B cell (primary cell): ENCODE measurements around the gene TBC1D22A. TPM values are rescaled to one million over a fixed set of nuclear protein-coding genes. Genes with fewer than 3 reads are reported as not detected.

Source experiments
- ATAC-seq: fragments of 200-7000 bp; cut with Tn5 transposase; one replicate; pipeline ENCODE4 v1.10.0; 2021; ENCODE audit warnings: low read depth, mild to moderate bottlenecking, moderate number of reproducible peaks, moderate library complexity
- CTCF ChIA-PET: fragments of 350-600 bp; sonication (Branson Sonifier 250); formaldehyde crosslinking; loops from one replicate; lab custom pipeline; 2021; ENCODE audit warnings: antibody characterized with exemption, inconsistent platforms; lab: Charles Lee
- POLR2A ChIA-PET: fragments of 350-600 bp; sonication (Branson Sonifier 250); formaldehyde crosslinking; loops from one replicate; lab custom pipeline; 2021; ENCODE audit warnings: antibody characterized with exemption; lab: Charles Lee
- DNase-seq: peaks from one replicate; pipeline ENCODE4 v3.0.0; 2013
- H2AFZ ChIP-seq: 2 replicates; pipeline ENCODE4 v1.6.1; 2012; ENCODE audit warnings: mild to moderate bottlenecking, low read depth, low read length; ENCODE audit not compliant: insufficient read depth, poor library complexity, severe bottlenecking
- H3K27ac ChIP-seq, 2 donors: 1 replicate in 1 of 2; 2 replicates in 1 of 2; pipeline ENCODE4 v1.5.1; 2012 to 2013; ENCODE audit warnings: low read length in 2 of 2, mild to moderate bottlenecking in 2 of 2, moderate library complexity in 1 of 2
- H3K27me3 ChIP-seq, 4 experiments: fragments of 200-600 bp in 1 of 4; sonication (generic) in 1 of 4; replicated peaks in 1 of 4; 1 replicate in 2 of 4; 2 replicates in 2 of 4; pipeline versions ENCODE4 v1.6.1 to v1.7.0; 2013 to 2016; ENCODE audit warnings: low read length in 3 of 4, mild to moderate bottlenecking in 2 of 4, mixed read lengths in 1 of 4, moderate library complexity in 1 of 4; ENCODE audit not compliant: insufficient read depth in 4 of 4, control insufficient read depth in 3 of 4; ENCODE audit errors: control extremely low read depth in 1 of 4
- H3K36me3 ChIP-seq, 2 experiments: replicated peaks in 1 of 2; 1 replicate in 1 of 2; 2 replicates in 1 of 2; pipeline versions ENCODE4 v1.6.1 to v1.7.1; 2013; ENCODE audit warnings: low read length in 1 of 2; ENCODE audit not compliant: insufficient read depth in 2 of 2, control insufficient read depth in 1 of 2; ENCODE audit errors: control extremely low read depth in 1 of 2, extremely low read depth in 1 of 2
- H3K4me1 ChIP-seq, 2 donors: fragments of 200-600 bp in 1 of 2; sonication (generic) in 1 of 2; 1 replicate in 1 of 2; 2 replicates in 1 of 2; pipeline versions ENCODE4 v1.5.1 to v1.6.1; 2013 to 2017; ENCODE audit warnings: low read length in 2 of 2; ENCODE audit not compliant: control insufficient read depth in 2 of 2, insufficient read depth in 2 of 2
- H3K4me2 ChIP-seq: replicated peaks from 2 replicates; pipeline ENCODE3; 2012; ENCODE audit warnings: mild to moderate bottlenecking, low read depth, low read length; ENCODE audit not compliant: poor library complexity, severe bottlenecking
- H3K4me3 ChIP-seq, 5 experiments: fragments of 200-600 bp in 1 of 5; sonication (generic) in 1 of 5; 1 replicate in 3 of 5; 2 replicates in 2 of 5; pipeline versions ENCODE4 v1.5.1 to v1.7.0; 2011 to 2016; ENCODE audit warnings: low read length in 4 of 5, mild to moderate bottlenecking in 4 of 5, low read depth in 2 of 5, control low read depth in 1 of 5, moderate library complexity in 1 of 5; ENCODE audit not compliant: insufficient read depth in 1 of 5; ENCODE audit errors: control extremely low read depth in 1 of 5, extremely low read depth in 1 of 5
- H3K79me2 ChIP-seq: fragments of 200-600 bp; sonication (generic); one replicate; pipeline ENCODE4 v1.6.0; 2016; ENCODE audit warnings: low read length; ENCODE audit not compliant: control insufficient read depth, insufficient read depth
- H3K9ac ChIP-seq: fragments of 200-600 bp; sonication (generic); 2 replicates; pipeline ENCODE4 v1.6.1; 2017; ENCODE audit warnings: mild to moderate bottlenecking, low read length, moderate library complexity
- H3K9me3 ChIP-seq, 3 donors: one replicate each; pipeline versions ENCODE4 v1.6.1 to v1.7.1; 2013; ENCODE audit warnings: low read length in 2 of 3; ENCODE audit not compliant: control insufficient read depth in 2 of 3, insufficient read depth in 1 of 3; ENCODE audit errors: control extremely low read depth in 1 of 3
- H4K20me1 ChIP-seq: 2 replicates; pipeline ENCODE4 v1.6.0; 2012; ENCODE audit warnings: mild to moderate bottlenecking, low read length; ENCODE audit not compliant: insufficient read depth, control insufficient read depth, poor library complexity, severe bottlenecking
- H3K27ac Mint-ChIP-seq: one replicate; pipeline ENCODE4 v1.8.0; 2021; ENCODE audit warnings: mixed read lengths
- H3K27me3 Mint-ChIP-seq: one replicate; pipeline ENCODE4 v1.8.0; 2021; ENCODE audit warnings: mixed read lengths
- H3K4me1 Mint-ChIP-seq: one replicate; pipeline ENCODE4 v1.8.0; 2021; ENCODE audit warnings: mixed read lengths
- H3K4me3 Mint-ChIP-seq: one replicate; pipeline ENCODE4 v1.8.0; 2021; ENCODE audit warnings: mixed read lengths
- H3K9me3 Mint-ChIP-seq: one replicate; pipeline ENCODE4 v1.8.0; 2022; ENCODE audit warnings: mixed read lengths; ENCODE audit not compliant: insufficient read depth
- CTCF ChIP-seq: fragments of 200-600 bp; IDR thresholded peaks from one replicate; pipeline ENCODE4 v1.8.0; 2022; ENCODE audit warnings: antibody characterized with exemption, mild to moderate bottlenecking
- EZH2 ChIP-seq: IDR thresholded peaks from 2 replicates; pipeline ENCODE4 v1.6.1; 2012; ENCODE audit warnings: borderline replicate concordance, low read depth, mild to moderate bottlenecking, moderate library complexity, low read length; ENCODE audit not compliant: insufficient read depth, poor library complexity, severe bottlenecking
- WGBS: methylation state at CpG from one replicate; pipeline ENCODE4 v1.1.5; 2013; ENCODE audit warnings: missing lambda C conversion rate; ENCODE audit not compliant: insufficient coverage; 5-methylcytosine and 5-hydroxymethylcytosine counted together
- intact Hi-C: fragments of 100-400 bp; cut with micrococcal nuclease; formaldehyde crosslinking; loops from one replicate; pipeline ENCODE4 v1.10.0; 2022
- polyA plus RNA-seq: library from polyadenylated mRNA; depleted of rRNA; stranded (reverse); fragments of >200 nt; gene quantifications from 2 replicates; pipeline ENCODE4 v1.2.3, GENCODE V29; 2012
- total RNA-seq, 2 donors: library from RNA; stranded (reverse); fragments of 120-200 nt in 1 of 2; gene quantifications; 1 replicate in 1 of 2; 2 replicates in 1 of 2; pipeline versions ENCODE4 v1.2.3 to v1.2.4, GENCODE V29; 2013 to 2022

Gene TBC1D22A
- total and polyA plus RNA-seq, 2 donors (not counting 1 experiment from before 2014, with no cell fraction given) = 73.8 to 128 TPM

- no peaks in the 10 kb centered on the region for H3K27me3 Mint-ChIP-seq
Measured at GRCh38 chr22:46799626-46800025, 37.2 kb downstream of the TBC1D22A start.

More at GRCh38 chr22:46799626-46800025, 37.2 kb downstream of the TBC1D22A start:
- no peaks in the 10 kb centered on the region for H3K27me3 ChIP-seq
- ChIA-PET POLR2A (no interaction called here), CTCF (interaction anchor here (1.2 to 11.4 kb wide), 3 partner anchors 21 to 59 kb away, joined by 3 to 468 read pairs (median 10); partner anchors contain the start of gene TBC1D22A)
- TF ChIP-seq EZH2 (no peak), CTCF (no peak)
- no peak overlapping the region for H3K27ac Mint-ChIP-seq
- H3K4me2 ChIP-seq = no peak overlapping the region
- no peaks in the 10 kb centered on the region for H3K9me3 Mint-ChIP-seq
- H3K9ac ChIP-seq = no peak overlapping the region
- no peak overlapping the region for H3K4me3 Mint-ChIP-seq
- DNase-seq (no peak), ATAC-seq (no peak)
- peaks cover 99% of the 10 kb centered on the region for H3K79me2 ChIP-seq
- no peak overlapping the region for H3K27ac ChIP-seq
- H3K4me1 ChIP-seq = peaks cover 9 to 11% of the 10 kb centered on the region in 2 donors
- no peak overlapping the region for H3K4me3 ChIP-seq
- peaks cover 0 to 4% (median 0%) of the 10 kb centered on the region in 3 donors for H3K9me3 ChIP-seq
- peaks cover 45% of the 10 kb centered on the region for H3K4me1 Mint-ChIP-seq
- no peak overlapping the region for H2AFZ ChIP-seq
- intact Hi-C loops = no loop called here
- peaks cover 100% of the 10 kb centered on the region for H4K20me1 ChIP-seq
- 88% methylated on average over 11 of the region's 11 CpGs for WGBS
- H3K36me3 ChIP-seq = peaks cover 0 to 92% of the 10 kb centered on the region in 2 experiments
